HCT116 (cell line): ENCODE data around the gene CNN1. TPM values are rescaled to one million over a fixed set of nuclear protein-coding genes. Genes with fewer than 3 reads are reported as not detected.

Experiments
- ATAC-seq: fragments of 200-7000 bp; cut with Tn5 transposase; 2 replicates; pipeline ENCODE4 v1.9.1; 2020; ENCODE audit warnings: mild to moderate bottlenecking, moderate library complexity
- BruUV-seq: library from RNA; stranded (reverse); fragments of 400-500 nt; replicated peaks from 2 replicates; lab custom pipeline; 2021; lab: Mats Ljungman, UMichigan
- CTCF ChIA-PET: fragments of 300-600 bp; sonication (Branson Sonifier 250); formaldehyde crosslinking; loops from one replicate; lab custom pipeline; 2021; ENCODE audit warnings: antibody characterized with exemption; lab: Charles Lee
- POLR2A ChIA-PET: fragments of 300-600, 350-600 bp; sonication (Branson Sonifier 250); formaldehyde crosslinking; loops from one replicate; lab custom pipeline; 2021; ENCODE audit warnings: antibody characterized with exemption; lab: Charles Lee
- RAD21 ChIA-PET, 2 experiments: fragments of 300-600 bp; sonication (Branson Sonifier 250); formaldehyde crosslinking; loops; one replicate each; lab custom pipeline; 2023; ENCODE audit warnings: low total read pairs in 2 of 2; ENCODE audit not compliant: uncharacterized antibody in 2 of 2, unreplicated experiment in 2 of 2, low non-redundant PET in 1 of 2; lab: Charles Lee
- DNase-seq: peaks from one replicate; pipeline ENCODE4 v3.0.0-alpha.2; 2010; ENCODE audit warnings: low read depth, low spot score
- H2AFZ ChIP-seq: fragments of 200-600 bp; shearing (Covaris generic), sonication (generic); 2 replicates; pipeline ENCODE4 v1.6.1; 2017; ENCODE audit warnings: low read depth, mixed run types, mixed read lengths, antibody characterized with exemption, low read length; ENCODE audit not compliant: poor library complexity, severe bottlenecking
- H3K27ac ChIP-seq: 2 replicates; pipeline ENCODE4 v1.5.1; 2012; ENCODE audit warnings: low read depth, low read length
- H3K27me3 ChIP-seq: fragments of 200-600 bp; sonication (generic); 2 replicates; pipeline ENCODE4 v1.6.1; 2016; ENCODE audit warnings: mixed run types, low read length, mixed read lengths; ENCODE audit not compliant: insufficient read depth
- H3K36me3 ChIP-seq, 2 experiments: fragments of 200-500 bp in 1 of 2; fragments of 200-600 bp in 1 of 2; sonication (Bioruptor generic) in 1 of 2; sonication (generic) in 1 of 2; 2 replicates each; pipeline versions ENCODE4 v1.5.1 to v1.6.1; 2014 to 2016; ENCODE audit warnings: low read length in 2 of 2, inconsistent platforms in 1 of 2, mixed read lengths in 1 of 2, mixed run types in 1 of 2; ENCODE audit not compliant: insufficient read depth in 2 of 2, control insufficient read depth in 1 of 2
- H3K4me1 ChIP-seq, 2 experiments: fragments of 200-600 bp in 1 of 2; sonication (generic) in 1 of 2; 2 replicates each; pipeline versions ENCODE4 v1.5.1 to v1.6.1; 2012 to 2017; ENCODE audit warnings: low read length in 2 of 2, inconsistent platforms in 1 of 2, mild to moderate bottlenecking in 1 of 2, mixed read lengths in 1 of 2, mixed run types in 1 of 2, moderate library complexity in 1 of 2; ENCODE audit not compliant: insufficient read depth in 2 of 2, control insufficient read depth in 1 of 2
- H3K4me2 ChIP-seq: fragments of 200-600 bp; sonication (generic); 2 replicates; pipeline ENCODE4 v1.6.1; 2017; ENCODE audit warnings: mixed run types, low read length, mixed read lengths
- H3K4me3 ChIP-seq, 2 experiments: fragments of 200-600 bp in 1 of 2; sonication (generic) in 1 of 2; replicated peaks in 1 of 2; 2 replicates each; pipeline ENCODE4 v1.5.1; 2011 to 2016; ENCODE audit warnings: low read length in 2 of 2, control low read depth in 1 of 2, low read depth in 1 of 2, mild to moderate bottlenecking in 1 of 2, mixed read lengths in 1 of 2, mixed run types in 1 of 2
- H3K79me2 ChIP-seq: fragments of 200-600 bp; sonication (generic); 2 replicates; pipeline ENCODE4 v1.6.1; 2017; ENCODE audit warnings: mild to moderate bottlenecking, mixed run types, low read length, moderate library complexity, mixed read lengths; ENCODE audit not compliant: insufficient read depth
- H3K9ac ChIP-seq: fragments of 200-600 bp; sonication (generic); 2 replicates; pipeline ENCODE4 v1.6.1; 2016; ENCODE audit warnings: low read length, mixed read lengths
- H3K9me2 ChIP-seq: fragments of 200-600 bp; sonication (generic), shearing (Covaris generic); 2 replicates; pipeline ENCODE4 v1.6.1; 2017; ENCODE audit warnings: mixed run types, mild to moderate bottlenecking, moderate library complexity; ENCODE audit not compliant: insufficient read depth
- H3K9me3 ChIP-seq, 2 experiments: fragments of 200-500 bp in 1 of 2; fragments of 200-600 bp in 1 of 2; sonication (Bioruptor generic) in 1 of 2; sonication (generic) in 1 of 2; 2 replicates each; pipeline ENCODE4 v1.6.1; 2014 to 2017; ENCODE audit warnings: low read length in 2 of 2, mixed read lengths in 2 of 2, inconsistent platforms in 1 of 2, low read depth in 1 of 2, mild to moderate bottlenecking in 1 of 2, mixed run types in 1 of 2, moderate library complexity in 1 of 2; ENCODE audit not compliant: control insufficient read depth in 1 of 2, insufficient read depth in 1 of 2
- H4K20me1 ChIP-seq: fragments of 200-600 bp; sonication (generic), shearing (Covaris generic); 2 replicates; pipeline ENCODE4 v1.6.1; 2017; ENCODE audit warnings: mixed run types, mild to moderate bottlenecking, moderate library complexity; ENCODE audit not compliant: insufficient read depth
- CEBPB ChIP-seq: IDR thresholded peaks from 2 replicates; pipeline ENCODE4 v1.6.1; 2012; ENCODE audit warnings: low read depth
- CTCF ChIP-seq, 3 experiments: fragments of 200-600 bp in 1 of 3; sonication (generic) in 1 of 3; IDR thresholded peaks in 2 of 3; conservative IDR thresholded peaks in 1 of 3; 2 replicates each; pipeline ENCODE4 v1.5.1; 2012 to 2017; ENCODE audit warnings: low read depth in 2 of 3, low read length in 2 of 3, antibody characterized with exemption in 1 of 3, borderline replicate concordance in 1 of 3, control low read depth in 1 of 3, mild to moderate bottlenecking in 1 of 3, mixed read lengths in 1 of 3, mixed run types in 1 of 3, moderate library complexity in 1 of 3; ENCODE audit not compliant: insufficient read depth in 1 of 3
- EGR1 ChIP-seq: IDR thresholded peaks from 2 replicates; pipeline ENCODE4 v1.6.1; 2012; ENCODE audit warnings: low read depth
- ELF1 ChIP-seq: IDR thresholded peaks from 2 replicates; pipeline ENCODE4 v1.6.1; 2012; ENCODE audit warnings: low read depth, borderline replicate concordance
- EZH2 ChIP-seq: fragments of 200-600 bp; sonication (generic); IDR thresholded peaks from 2 replicates; pipeline ENCODE4 v1.6.1; 2017; ENCODE audit warnings: antibody characterized with exemption, mixed run types
- EZH2phosphoT487 ChIP-seq: fragments of 200-600 bp; IDR thresholded peaks from 2 replicates; pipeline ENCODE4 v1.6.1; 2018; ENCODE audit warnings: antibody characterized with exemption, borderline replicate concordance
- FOSL1 ChIP-seq: IDR thresholded peaks from 2 replicates; pipeline ENCODE4 v1.6.1; 2012; ENCODE audit warnings: low read depth
- POLR2A ChIP-seq: IDR thresholded peaks from 2 replicates; pipeline ENCODE4 v1.7.0; 2011; ENCODE audit warnings: borderline replicate concordance; ENCODE audit not compliant: insufficient read depth, insufficient read length; ENCODE audit errors: extremely low read depth
- POLR2AphosphoS5 ChIP-seq: IDR thresholded peaks from 2 replicates; pipeline ENCODE4 v1.6.1; 2011; ENCODE audit warnings: mild to moderate bottlenecking, low read depth, low read length, moderate library complexity
- REST ChIP-seq: IDR thresholded peaks from 2 replicates; pipeline ENCODE4 v1.6.1; 2012; ENCODE audit warnings: low read depth
- SIN3A ChIP-seq: IDR thresholded peaks from 2 replicates; pipeline ENCODE4 v1.6.1; 2012; ENCODE audit warnings: low read depth
- SP1 ChIP-seq: IDR thresholded peaks from 2 replicates; pipeline ENCODE4 v1.6.1; 2012; ENCODE audit warnings: low read depth
- TCF7L2 ChIP-seq: IDR thresholded peaks from 2 replicates; pipeline ENCODE4 v1.7.0; 2011; ENCODE audit warnings: borderline replicate concordance, inconsistent platforms; ENCODE audit not compliant: insufficient read depth, insufficient read length; ENCODE audit errors: extremely low read depth
- intact Hi-C: fragments of 100-400 bp; cut with micrococcal nuclease; formaldehyde crosslinking; loops from 2 replicates; pipeline ENCODE4 v1.10.0; 2022
- total RNA-seq: library from RNA; stranded (reverse); gene quantifications from one replicate; pipeline ENCODE4 v1.2.1, GENCODE V29; 2021; ENCODE audit not compliant: unreplicated experiment

CNN1 gene
- total RNA-seq, 1 experiment from 2014 or later = 0.64 TPM

GRCh38 chr19:11519138-11519537 is 19.5 kb upstream of the CNN1 start:
- ChIA-PET RAD21 (no interaction called here), POLR2A (no interaction called here), CTCF (no interaction called here)
- Histone ChIP-seq H3K4me1 (no peaks in the 10 kb centered on the region), H3K9me3 (no peaks in the 10 kb centered on the region), H3K9me2 (no peaks in the 10 kb centered on the region), H4K20me1 (no peaks in the 10 kb centered on the region), H3K36me3 (no peaks in the 10 kb centered on the region), H3K9ac (no peak overlapping the region), H3K4me2 (no peak overlapping the region), H3K27ac (no peak overlapping the region), H2AFZ (no peak overlapping the region), H3K79me2 (no peaks in the 10 kb centered on the region), H3K4me3 (no peak overlapping the region), H3K27me3 (no peaks in the 10 kb centered on the region)
- no peak for TF ChIP-seq SP1
- no peak for TF ChIP-seq ELF1
- TF ChIP-seq EZH2phosphoT487 = no peak
- TF ChIP-seq CEBPB = no peak
- no peak for TF ChIP-seq REST
- no peak for TF ChIP-seq FOSL1
- TF ChIP-seq EZH2 = no peak
- TF ChIP-seq EGR1 = no peak
- no peak for TF ChIP-seq POLR2A
- TF ChIP-seq POLR2AphosphoS5 = no peak
- no peak for TF ChIP-seq SIN3A
- no peak for TF ChIP-seq TCF7L2
- no peak for TF ChIP-seq CTCF (IDR thresholded peaks at IDR 0.05 in 2 of 3, conservative IDR thresholded peaks at IDR 0.05 in 1 of 3; ENCODE audit: borderline replicate concordance in 1 of 3, insufficient read depth in 1 of 3, low read depth in 2 of 3, low read length in 2 of 3)
- BruUV-seq = no TSS peak
- intact Hi-C loops = no loop called here
- no peak for DNase-seq
- no peak for ATAC-seq
